Measurements from ENCODE around the gene LAPTM4A. TPM values are rescaled to one million over a fixed set of nuclear protein-coding genes. Genes with fewer than 3 reads are reported as not detected.

The LAPTM4A gene
- total RNA-seq, 1 experiment from 2014 or later = 37.2 TPM

- Histone ChIP-seq H3K9me3 (ENCODE audit: low read length) (no peaks in the 10 kb centered on the region), H3K4me2 (ENCODE audit: low read depth, low read length, poor library complexity, severe bottlenecking) (no peak overlapping the region), H3K79me2 (ENCODE audit: low read length) (no peaks in the 10 kb centered on the region), H2AFZ (ENCODE audit: low read length) (no peak overlapping the region), H3K9me2 (replicated peaks; ENCODE audit: insufficient read depth, low read length) (no peaks in the 10 kb centered on the region), H3K27ac (ENCODE audit: low read length) (no peak overlapping the region), H3K4me1 (ENCODE audit: low read length) (no peaks in the 10 kb centered on the region), H3K4me3 (ENCODE audit: low read length) (no peak overlapping the region), H3K36me3 (ENCODE audit: insufficient read depth, low read length) (no peaks in the 10 kb centered on the region), H4K20me1 (ENCODE audit: insufficient read depth, low read depth, low read length) (no peaks in the 10 kb centered on the region), H3K27me3 (ENCODE audit: low read length) (0 out of 2 replicates have a peak, but pooled peaks cover 2% of the 10 kb centered on the region), H3K9ac (ENCODE audit: low read length) (no peak overlapping the region)
- DNase-seq = no peak
These were observed 11.5 kb upstream of the LAPTM4A start for GRCh38 chr2:20062615-20063545.

- Histone ChIP-seq H3K4me2 (ENCODE audit: low read depth, low read length, poor library complexity, severe bottlenecking) (no peak overlapping the region), H2AFZ (ENCODE audit: low read length) (no peak overlapping the region), H3K4me3 (ENCODE audit: low read length) (no peak overlapping the region), H3K9ac (ENCODE audit: low read length) (no peak overlapping the region), H3K27me3 (ENCODE audit: low read length) (0 out of 2 replicates have a peak, but pooled peaks cover 2% of the 10 kb centered on the region), H3K79me2 (ENCODE audit: low read length) (no peaks in the 10 kb centered on the region), H3K36me3 (ENCODE audit: insufficient read depth, low read length) (no peaks in the 10 kb centered on the region), H4K20me1 (ENCODE audit: insufficient read depth, low read depth, low read length) (no peaks in the 10 kb centered on the region), H3K27ac (ENCODE audit: low read length) (no peak overlapping the region), H3K9me2 (replicated peaks; ENCODE audit: insufficient read depth, low read length) (no peaks in the 10 kb centered on the region), H3K9me3 (ENCODE audit: low read length) (no peaks in the 10 kb centered on the region), H3K4me1 (ENCODE audit: low read length) (no peaks in the 10 kb centered on the region)
- no peak for DNase-seq
These were observed 10.5 kb upstream of the LAPTM4A start for GRCh38 chr2:20061940-20062339.

- H3K9ac ChIP-seq (ENCODE audit: low read length) = no peak overlapping the region
- H3K4me2 ChIP-seq (ENCODE audit: low read depth, low read length, poor library complexity, severe bottlenecking) = no peak overlapping the region
- 0 out of 2 replicates have a peak, but pooled peaks cover 2% of the 10 kb centered on the region for H3K27me3 ChIP-seq (ENCODE audit: low read length)
- H3K27ac ChIP-seq (ENCODE audit: low read length) = no peak overlapping the region
- DNase-seq = no peak
- H3K9me3 ChIP-seq (ENCODE audit: low read length) = no peaks in the 10 kb centered on the region
- no peak overlapping the region for H3K4me3 ChIP-seq (ENCODE audit: low read length)
- no peak overlapping the region for H2AFZ ChIP-seq (ENCODE audit: low read length)
- no peaks in the 10 kb centered on the region for H3K36me3 ChIP-seq (ENCODE audit: insufficient read depth, low read length)
- H3K79me2 ChIP-seq (ENCODE audit: low read length) = no peaks in the 10 kb centered on the region
- no peaks in the 10 kb centered on the region for H4K20me1 ChIP-seq (ENCODE audit: insufficient read depth, low read depth, low read length)
- H3K9me2 ChIP-seq (replicated peaks; ENCODE audit: insufficient read depth, low read length) = no peaks in the 10 kb centered on the region
- no peaks in the 10 kb centered on the region for H3K4me1 ChIP-seq (ENCODE audit: low read length)
These were observed 10.0 kb upstream of the LAPTM4A start for GRCh38 chr2:20061476-20061875.

GRCh38 chr2:20060106-20060505, 8.7 kb upstream of the LAPTM4A start:
- no peak overlapping the region for H2AFZ ChIP-seq (ENCODE audit: low read length)
- H3K9ac ChIP-seq (ENCODE audit: low read length) = no peak overlapping the region
- H4K20me1 ChIP-seq (ENCODE audit: insufficient read depth, low read depth, low read length) = no peaks in the 10 kb centered on the region
- H3K4me1 ChIP-seq (ENCODE audit: low read length) = no peaks in the 10 kb centered on the region
- no peaks in the 10 kb centered on the region for H3K9me2 ChIP-seq (replicated peaks; ENCODE audit: insufficient read depth, low read length)
- H3K4me3 ChIP-seq (ENCODE audit: low read length) = no peak overlapping the region
- no peak for DNase-seq
- no peaks in the 10 kb centered on the region for H3K79me2 ChIP-seq (ENCODE audit: low read length)
- H3K9me3 ChIP-seq (ENCODE audit: low read length) = no peaks in the 10 kb centered on the region
- H3K36me3 ChIP-seq (ENCODE audit: insufficient read depth, low read length) = no peaks in the 10 kb centered on the region
- H3K27ac ChIP-seq (ENCODE audit: low read length) = no peak overlapping the region
- H3K27me3 ChIP-seq (ENCODE audit: low read length) = 0 out of 2 replicates have a peak, but pooled peaks cover 2% of the 10 kb centered on the region
- H3K4me2 ChIP-seq (ENCODE audit: low read depth, low read length, poor library complexity, severe bottlenecking) = no peak overlapping the region

- no peak for DNase-seq
- H3K4me2 ChIP-seq (ENCODE audit: low read depth, low read length, poor library complexity, severe bottlenecking) = no peak overlapping the region
- no peaks in the 10 kb centered on the region for H3K27me3 ChIP-seq (ENCODE audit: low read length)
- no peak overlapping the region for H3K27ac ChIP-seq (ENCODE audit: low read length)
- H3K9me3 ChIP-seq (ENCODE audit: low read length) = no peaks in the 10 kb centered on the region
- H3K9me2 ChIP-seq (replicated peaks; ENCODE audit: insufficient read depth, low read length) = no peaks in the 10 kb centered on the region
- no peak overlapping the region for H2AFZ ChIP-seq (ENCODE audit: low read length)
- H3K4me3 ChIP-seq (ENCODE audit: low read length) = no peak overlapping the region
- no peaks in the 10 kb centered on the region for H3K36me3 ChIP-seq (ENCODE audit: insufficient read depth, low read length)
- no peaks in the 10 kb centered on the region for H4K20me1 ChIP-seq (ENCODE audit: insufficient read depth, low read depth, low read length)
- peaks cover 9% of the 10 kb centered on the region for H3K4me1 ChIP-seq (ENCODE audit: low read length)
- no peak overlapping the region for H3K9ac ChIP-seq (ENCODE audit: low read length)
- no peaks in the 10 kb centered on the region for H3K79me2 ChIP-seq (ENCODE audit: low read length)
These were observed 5.8 kb upstream of the LAPTM4A start for GRCh38 chr2:20057268-20057667.

- no peaks in the 10 kb centered on the region for H3K36me3 ChIP-seq (ENCODE audit: insufficient read depth, low read length)
- H3K9me2 ChIP-seq (replicated peaks; ENCODE audit: insufficient read depth, low read length) = no peaks in the 10 kb centered on the region
- H3K4me1 ChIP-seq (ENCODE audit: low read length) = peaks cover 11% of the 10 kb centered on the region
- 0 out of 2 replicates have a peak, but pooled peaks cover 4% of the 10 kb centered on the region for H4K20me1 ChIP-seq (ENCODE audit: insufficient read depth, low read depth, low read length)
- DNase-seq = no peak
- no peak overlapping the region for H2AFZ ChIP-seq (ENCODE audit: low read length)
- H3K9ac ChIP-seq (ENCODE audit: low read length) = no peak overlapping the region
- H3K4me2 ChIP-seq (ENCODE audit: low read depth, low read length, poor library complexity, severe bottlenecking) = no peak overlapping the region
- no peak overlapping the region for H3K4me3 ChIP-seq (ENCODE audit: low read length)
- no peak overlapping the region for H3K27ac ChIP-seq (ENCODE audit: low read length)
- no peaks in the 10 kb centered on the region for H3K9me3 ChIP-seq (ENCODE audit: low read length)
- no peaks in the 10 kb centered on the region for H3K27me3 ChIP-seq (ENCODE audit: low read length)
- H3K79me2 ChIP-seq (ENCODE audit: low read length) = peaks cover 15% of the 10 kb centered on the region
These were observed 3.5 kb upstream of the LAPTM4A start for GRCh38 chr2:20054931-20055330.

GRCh38 chr2:20054119-20054518, 2.7 kb upstream of the LAPTM4A start:
- Histone ChIP-seq H3K4me1 (ENCODE audit: low read length) (peaks cover 19% of the 10 kb centered on the region), H3K9me3 (ENCODE audit: low read length) (no peaks in the 10 kb centered on the region), H4K20me1 (ENCODE audit: insufficient read depth, low read depth, low read length) (0 out of 2 replicates have a peak, but pooled peaks cover 4% of the 10 kb centered on the region), H3K27ac (ENCODE audit: low read length) (no peak overlapping the region), H2AFZ (ENCODE audit: low read length) (no peak overlapping the region), H3K9ac (ENCODE audit: low read length) (no peak overlapping the region), H3K27me3 (ENCODE audit: low read length) (no peaks in the 10 kb centered on the region), H3K79me2 (ENCODE audit: low read length) (peaks cover 23% of the 10 kb centered on the region), H3K36me3 (ENCODE audit: insufficient read depth, low read length) (no peaks in the 10 kb centered on the region), H3K9me2 (replicated peaks; ENCODE audit: insufficient read depth, low read length) (no peaks in the 10 kb centered on the region), H3K4me3 (ENCODE audit: low read length) (no peak overlapping the region), H3K4me2 (ENCODE audit: low read depth, low read length, poor library complexity, severe bottlenecking) (no peak overlapping the region)
- no peak for DNase-seq

- Histone ChIP-seq H3K4me2 (ENCODE audit: low read depth, low read length, poor library complexity, severe bottlenecking) (peak overlapping the region; percentile 86), H3K9me3 (ENCODE audit: low read length) (no peaks in the 10 kb centered on the region), H4K20me1 (ENCODE audit: insufficient read depth, low read depth, low read length) (0 out of 2 replicates have a peak, but pooled peaks cover 4% of the 10 kb centered on the region), H2AFZ (ENCODE audit: low read length) (peak overlapping the region; percentile 44; the same call in 1 of the 2 replicates), H3K4me1 (ENCODE audit: low read length) (peaks cover 31% of the 10 kb centered on the region), H3K27ac (ENCODE audit: low read length) (no peak overlapping the region), H3K79me2 (ENCODE audit: low read length) (peaks cover 35% of the 10 kb centered on the region), H3K4me3 (ENCODE audit: low read length) (peak overlapping the region; percentile 87), H3K9me2 (replicated peaks; ENCODE audit: insufficient read depth, low read length) (no peaks in the 10 kb centered on the region), H3K9ac (ENCODE audit: low read length) (peak overlapping the region; percentile 73), H3K27me3 (ENCODE audit: low read length) (no peaks in the 10 kb centered on the region), H3K36me3 (ENCODE audit: insufficient read depth, low read length) (no peaks in the 10 kb centered on the region)
- peak; percentile 66 for DNase-seq
These were observed 1.4 kb upstream of the LAPTM4A start for GRCh38 chr2:20052861-20053281.

Measured in Karpas-422 (cell line).